HG03520 (cell line): Measurements from ENCODE around the gene LPCAT1.

Source experiments
- ATAC-seq: cut with Tn5 transposase; IDR thresholded peaks from one replicate; pipeline ENCODE4 v1.9.1; 2021; ENCODE audit warnings: mild to moderate bottlenecking, moderate library complexity; ENCODE audit not compliant: unreplicated experiment

The LPCAT1 gene

GRCh38 chr5:1446602-1447343, 77.0 kb downstream of the LPCAT1 start:
- no peak for ATAC-seq

GRCh38 chr5:1445689-1446601, 77.8 kb downstream of the LPCAT1 start:
- no peak for ATAC-seq

GRCh38 chr5:1445313-1445688, 78.5 kb downstream of the LPCAT1 start, which contains the start of gene SLC6A3:
Gene SLC6A3, minus strand, starts transcription at chr5:1445440. Its CDS starts 2,243 bp downstream, at chr5:1443197.
- ATAC-seq, result no peak

GRCh38 chr5:1444361-1445189, 79.2 kb downstream of the LPCAT1 start:
- no peak for ATAC-seq

GRCh38 chr5:1443991-1444360, 79.8 kb downstream of the LPCAT1 start:
- no peak for ATAC-seq

GRCh38 chr5:1443171-1443570, 80.6 kb downstream of the LPCAT1 start:
- no peak for ATAC-seq

- ATAC-seq, result no peak
Observed at GRCh38 chr5:1442222-1443145, 81.3 kb downstream of the LPCAT1 start.

- ATAC-seq, result no peak
Observed at GRCh38 chr5:1441166-1441865, 82.4 kb downstream of the LPCAT1 start.

GRCh38 chr5:1440098-1440493, 83.7 kb downstream of the LPCAT1 start:
- ATAC-seq, result no peak

- no peak for ATAC-seq
Observed at GRCh38 chr5:1439388-1440097, 84.2 kb downstream of the LPCAT1 start.

GRCh38 chr5:1438871-1439270, 84.9 kb downstream of the LPCAT1 start:
- no peak for ATAC-seq

- no peak for ATAC-seq
Observed at GRCh38 chr5:1437876-1438559, 85.7 kb downstream of the LPCAT1 start.

- no peak for ATAC-seq
Observed at GRCh38 chr5:1437226-1437829, 86.4 kb downstream of the LPCAT1 start.

- ATAC-seq, result no peak
Observed at GRCh38 chr5:1436681-1437080, 87.1 kb downstream of the LPCAT1 start.

- ATAC-seq, result no peak
Observed at GRCh38 chr5:1436036-1436435, 87.7 kb downstream of the LPCAT1 start.

- ATAC-seq, result no peak
Observed at GRCh38 chr5:1435369-1435768, 88.4 kb downstream of the LPCAT1 start.

GRCh38 chr5:1432296-1432695, 91.5 kb downstream of the LPCAT1 start:
- ATAC-seq, result no peak

- no peak for ATAC-seq
Observed at GRCh38 chr5:1431896-1432295, 91.9 kb downstream of the LPCAT1 start.
